ENCODE results near the gene MATK.

MATK gene

DNA sequence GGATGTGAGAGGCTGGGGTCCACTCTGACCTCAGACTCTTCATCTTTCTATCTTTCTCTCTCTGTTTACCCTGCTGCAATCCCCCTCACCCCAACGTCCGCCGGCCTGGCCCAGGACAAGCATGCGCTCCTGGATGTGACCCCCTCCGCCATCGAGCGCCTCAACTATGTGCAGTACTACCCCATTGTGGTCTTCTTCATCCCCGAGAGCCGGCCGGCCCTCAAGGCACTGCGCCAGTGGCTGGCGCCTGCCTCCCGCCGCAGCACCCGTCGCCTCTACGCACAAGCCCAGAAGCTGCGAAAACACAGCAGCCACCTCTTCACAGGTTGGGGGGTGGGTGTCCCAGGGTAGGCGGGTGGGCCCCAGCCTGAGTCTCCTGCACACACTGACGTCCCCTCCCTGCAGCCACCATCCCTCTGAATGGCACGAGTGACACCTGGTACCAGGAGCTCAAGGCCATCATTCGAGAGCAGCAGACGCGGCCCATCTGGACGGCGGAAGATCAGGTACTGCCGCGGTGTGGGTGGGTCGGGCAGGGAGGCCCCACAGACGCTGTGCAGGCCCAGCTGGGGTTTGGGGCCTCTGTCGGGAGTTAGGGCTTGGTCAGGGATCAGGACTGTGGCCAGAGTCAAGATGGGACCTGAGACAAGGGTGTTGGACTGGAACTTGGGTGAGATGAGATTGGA, 39.7 kb downstream of the MATK start:
- DNase-seq, result no peak

DNA sequence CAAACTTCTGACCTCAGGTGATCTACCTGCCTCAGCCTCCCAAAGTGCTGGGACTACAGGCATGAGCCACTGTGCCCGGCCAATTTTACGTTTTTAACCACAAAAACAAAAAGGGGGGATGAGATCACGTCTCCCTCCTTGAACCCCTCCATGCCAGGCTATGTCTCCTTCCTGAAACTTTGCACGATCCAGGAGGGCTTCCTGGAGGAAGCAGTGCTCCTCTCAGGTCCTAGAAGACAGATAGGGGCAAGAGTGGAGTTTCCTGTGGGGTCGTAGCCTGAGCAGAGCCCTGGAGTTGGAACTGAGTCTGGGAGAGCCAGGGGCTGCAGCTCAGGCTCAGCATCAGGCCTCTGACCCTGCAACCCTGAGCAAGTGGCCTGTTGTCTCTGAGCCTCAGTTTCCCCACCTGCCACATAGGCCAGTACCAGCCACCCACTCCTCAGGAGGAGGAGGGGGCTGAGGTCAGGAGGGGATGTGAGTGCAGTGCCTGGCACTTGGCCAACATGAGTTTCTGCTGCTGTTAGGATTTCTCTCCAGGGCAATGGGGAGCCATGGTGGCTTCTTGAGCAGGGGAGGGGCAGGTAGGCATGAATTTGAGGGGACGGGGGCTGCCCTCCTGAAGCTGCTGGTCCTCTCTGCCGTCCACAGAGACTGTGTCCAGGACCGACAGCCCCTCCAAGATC, 40.7 kb downstream of the MATK start:
- DNase-seq, result no peak

DNA sequence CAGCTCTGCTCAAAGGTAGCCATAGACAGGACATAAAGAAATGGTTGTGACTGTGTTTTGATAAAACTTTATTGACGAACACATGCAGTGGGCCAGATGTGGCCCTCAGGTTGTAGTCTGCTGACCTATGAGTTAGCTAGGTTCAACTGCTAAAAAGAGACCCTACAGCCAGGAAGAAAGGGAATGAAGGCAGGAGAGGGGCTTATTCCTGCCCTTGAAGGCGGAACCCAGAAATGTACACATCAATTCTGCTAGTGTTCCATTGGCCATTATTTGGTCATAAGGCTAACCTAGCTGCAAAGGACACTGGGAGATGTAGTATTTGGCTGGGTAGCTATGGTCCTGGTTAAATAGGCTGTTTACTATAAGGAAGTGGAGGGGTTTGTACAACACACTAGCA, 42.7 kb downstream of the MATK start:
- no peak for DNase-seq

GRCh38 chr19:3740431-3740830, 45.8 kb downstream of the MATK start:
- DNase-seq, result no peak

DNA sequence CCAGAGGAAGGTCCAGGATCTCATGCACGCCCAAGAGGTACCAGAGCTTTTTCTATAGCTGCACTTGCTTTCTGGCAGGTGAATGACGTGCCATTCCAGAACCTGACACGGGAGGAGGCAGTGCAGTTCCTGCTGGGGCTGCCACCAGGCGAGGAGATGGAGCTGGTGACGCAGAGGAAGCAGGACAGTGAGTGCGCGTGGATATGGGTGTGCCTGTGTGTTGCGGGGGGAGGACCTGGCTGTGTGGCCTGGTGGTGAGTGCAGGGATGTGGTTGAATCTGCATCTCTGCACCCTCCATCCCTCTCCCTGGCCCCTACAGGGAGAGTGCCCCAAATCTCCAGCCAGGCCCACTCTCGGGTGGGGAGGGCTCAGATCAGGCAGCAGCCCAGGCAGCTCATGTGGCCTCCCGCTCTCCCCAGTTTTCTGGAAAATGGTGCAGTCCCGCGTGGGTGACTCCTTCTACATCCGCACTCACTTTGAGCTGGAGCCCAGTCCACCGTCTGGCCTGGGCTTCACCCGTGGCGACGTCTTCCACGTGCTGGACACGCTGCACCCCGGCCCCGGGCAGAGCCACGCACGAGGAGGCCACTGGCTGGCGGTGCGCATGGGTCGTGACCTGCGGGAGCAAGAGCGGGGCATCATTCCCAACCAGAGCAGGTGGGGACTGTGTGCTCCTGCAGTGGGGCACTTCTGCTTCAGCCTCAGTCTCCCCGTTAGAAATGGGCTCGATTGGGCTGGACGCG, 47.5 kb downstream of the MATK start:
- no peak for DNase-seq

DNA sequence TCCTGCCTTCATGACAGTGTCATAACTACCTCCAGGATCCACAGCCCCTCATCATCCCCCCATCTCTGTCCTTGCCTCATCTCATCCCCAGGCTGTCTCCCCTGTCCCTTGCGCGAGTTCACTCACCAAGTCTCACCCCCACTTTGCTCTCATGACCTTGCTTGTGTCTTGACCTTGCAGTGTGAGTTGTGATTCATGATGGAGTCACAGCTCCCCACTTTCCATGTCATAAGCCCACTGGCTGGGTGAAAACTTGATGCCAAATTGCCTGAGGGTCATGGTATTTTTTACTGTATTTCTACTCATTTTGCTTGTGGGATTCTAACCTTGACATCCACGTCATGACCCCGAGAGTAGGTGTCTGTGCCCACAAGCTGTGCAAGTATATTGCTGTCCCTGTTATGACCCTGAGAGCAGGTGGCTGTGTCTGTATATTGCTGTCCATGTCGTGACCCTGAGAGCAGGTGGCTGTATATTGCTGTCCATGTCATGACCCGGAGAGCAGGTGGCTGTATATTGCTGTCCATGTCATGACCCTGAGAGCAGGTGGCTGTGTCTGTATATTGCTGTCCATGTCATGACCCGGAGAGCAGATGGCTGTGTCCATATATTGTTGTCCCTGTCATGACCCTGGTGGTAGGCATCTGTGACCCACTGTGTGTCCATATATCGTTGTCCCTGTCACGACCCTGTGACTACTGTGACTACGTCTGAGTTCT, 48.5 kb downstream of the MATK start:
- DNase-seq, result no peak

GRCh38 chr19:3736106-3736724, 50.0 kb downstream of the MATK start:
- no peak for DNase-seq

- no peak for DNase-seq
These were observed 51.9 kb downstream of the MATK start for GRCh38 chr19:3734310-3734600.

GRCh38 chr19:3733549-3734309, 52.5 kb downstream of the MATK start:
- DNase-seq, result no peak

DNA sequence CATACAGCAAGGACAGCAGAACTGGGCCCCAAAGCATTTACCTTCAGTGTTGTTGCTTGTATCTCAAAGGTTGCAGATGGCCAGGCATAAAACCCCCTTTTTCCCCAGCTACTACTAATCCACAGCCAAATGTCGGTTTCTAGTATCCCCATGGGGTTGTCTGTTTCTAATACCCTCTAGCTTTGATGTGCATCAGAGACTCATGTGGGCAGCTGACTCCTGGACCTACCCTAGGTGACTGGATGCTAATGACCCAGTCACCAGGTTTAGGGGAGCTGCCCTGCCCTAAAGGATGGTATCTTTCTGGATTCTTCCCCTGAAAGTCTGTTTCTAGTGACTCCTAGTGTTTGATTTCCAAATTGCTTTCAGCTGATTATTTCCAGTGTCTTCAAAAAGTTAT, 54.1 kb downstream of the MATK start:
- DNase-seq, result no peak

DNA sequence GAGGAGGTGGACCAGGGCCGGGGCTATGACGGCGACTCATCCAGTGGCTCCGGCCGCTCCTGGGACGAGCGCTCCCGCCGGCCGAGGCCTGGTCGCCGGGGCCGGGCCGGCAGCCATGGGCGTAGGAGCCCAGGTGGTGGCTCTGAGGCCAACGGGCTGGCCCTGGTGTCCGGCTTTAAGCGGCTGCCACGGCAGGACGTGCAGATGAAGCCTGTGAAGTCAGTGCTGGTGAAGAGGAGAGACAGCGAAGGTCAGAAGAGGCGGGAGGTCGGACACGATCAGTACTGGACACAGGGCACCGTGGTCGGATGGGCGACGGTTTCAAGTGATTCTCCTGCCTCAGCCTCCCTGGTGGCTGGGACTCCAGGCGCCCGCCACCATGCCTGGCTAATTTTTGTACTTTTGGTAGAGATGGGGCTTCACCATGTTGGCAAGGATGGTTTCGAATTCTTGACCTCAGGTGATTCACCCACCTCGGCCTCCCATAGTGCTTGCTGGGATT, 55.7 kb downstream of the MATK start:
- no peak for DNase-seq

Measured in GF-D8 (cell line).